RWPE2 (cell line): ENCODE data around the gene KHK.

Source experiments
- ATAC-seq: fragments of 200-7000 bp; cut with Tn5 transposase; 3 replicates; pipeline ENCODE4 v1.9.1; 2021; ENCODE audit warnings: low read depth
- DNase-seq: peaks from one replicate; pipeline ENCODE4 v3.0.0-alpha.2; 2020; ENCODE audit warnings: low spot score
- H3K27ac ChIP-seq: fragments of 450-650 bp; 2 replicates; pipeline ENCODE4 v1.5.1; 2017; ENCODE audit warnings: mild to moderate bottlenecking; ENCODE audit not compliant: poor library complexity, severe bottlenecking
- H3K27me3 ChIP-seq: fragments of 250-450 bp; sonication (Bioruptor Pico); 2 replicates; pipeline ENCODE4 v1.5.1; 2021; ENCODE audit warnings: mild to moderate bottlenecking, moderate library complexity; ENCODE audit not compliant: insufficient read depth, poor library complexity, severe bottlenecking
- H3K36me3 ChIP-seq: fragments of 250-450 bp; sonication (Bioruptor Pico); 2 replicates; pipeline ENCODE4 v1.5.1; 2020; ENCODE audit warnings: low read depth, mild to moderate bottlenecking, moderate library complexity
- H3K4me1 ChIP-seq: fragments of 250-450 bp; sonication (Bioruptor Pico); 2 replicates; pipeline ENCODE4 v1.5.1; 2021; ENCODE audit warnings: mild to moderate bottlenecking, moderate library complexity; ENCODE audit not compliant: insufficient read depth, poor library complexity, severe bottlenecking
- H3K4me3 ChIP-seq: fragments of 250-450 bp; sonication (Bioruptor Pico); 2 replicates; pipeline ENCODE4 v1.5.1; 2021; ENCODE audit warnings: mild to moderate bottlenecking, moderate library complexity; ENCODE audit not compliant: severe bottlenecking
- H3K9me3 ChIP-seq: fragments of 250-450 bp; sonication (Bioruptor Pico); 2 replicates; pipeline ENCODE4 v1.5.1; 2021; ENCODE audit warnings: mild to moderate bottlenecking, moderate library complexity; ENCODE audit not compliant: severe bottlenecking
- CTCF ChIP-seq: fragments of 450-650 bp; IDR thresholded peaks from one replicate; pipeline ENCODE4 v1.5.1; 2017; ENCODE audit warnings: mild to moderate bottlenecking, moderate library complexity; ENCODE audit not compliant: poor library complexity, severe bottlenecking

Gene KHK

GRCh38 chr2:27136751-27137150 lies 50.2 kb downstream of the KHK start:
- Histone ChIP-seq H3K27me3 (no peaks in the 10 kb centered on the region), H3K4me1 (peaks cover 6% of the 10 kb centered on the region), H3K27ac (no peak overlapping the region), H3K36me3 (peaks cover 17% of the 10 kb centered on the region), H3K9me3 (no peaks in the 10 kb centered on the region), H3K4me3 (no peak overlapping the region)
- DNase-seq (no peak), ATAC-seq (no peak)
- TF ChIP-seq CTCF, result no peak

DNA sequence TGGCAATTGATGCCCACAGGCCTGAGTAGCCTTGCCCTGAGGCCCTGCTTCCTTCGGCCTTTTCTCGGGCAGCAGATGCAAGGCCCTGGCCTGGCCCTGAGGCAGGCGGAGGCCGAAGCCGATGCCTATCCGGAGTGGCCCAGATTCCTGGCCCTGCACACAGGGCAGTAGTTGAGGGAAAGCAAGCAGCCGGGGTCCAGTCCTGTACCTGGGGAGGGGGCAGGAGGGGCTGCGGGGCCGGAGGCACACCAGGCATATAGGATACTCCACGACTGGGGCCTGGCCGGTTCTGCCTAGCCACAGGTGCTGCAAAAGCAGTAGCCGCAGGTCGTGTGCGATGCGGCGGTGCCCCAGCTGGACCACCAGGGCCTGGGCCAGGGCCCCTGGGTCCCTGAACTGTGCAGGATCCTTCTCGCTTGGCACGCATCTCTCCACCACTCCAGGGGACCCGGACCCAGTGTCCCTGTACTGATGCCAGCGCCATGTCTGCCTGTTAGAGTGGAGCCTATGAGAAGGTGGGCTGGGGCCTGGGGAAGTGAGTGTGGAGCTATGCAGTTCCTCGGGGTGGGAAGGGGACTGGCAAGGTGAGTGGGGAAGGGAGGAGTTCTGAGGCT lies 50.9 kb downstream of the KHK start:
- no peak for ATAC-seq
- H3K9me3 ChIP-seq, result no peaks in the 10 kb centered on the region
- H3K4me1 ChIP-seq, result peaks cover 6% of the 10 kb centered on the region
- no peak overlapping the region for H3K27ac ChIP-seq
- peaks cover 10% of the 10 kb centered on the region for H3K36me3 ChIP-seq
- no peaks in the 10 kb centered on the region for H3K27me3 ChIP-seq
- no peak for TF ChIP-seq CTCF
- no peak overlapping the region for H3K4me3 ChIP-seq
- DNase-seq, result no peak

- peaks cover 4% of the 10 kb centered on the region for H3K36me3 ChIP-seq
Observed at GRCh38 chr2:27138111-27138510, 51.5 kb downstream of the KHK start.

GRCh38 chr2:27139310-27139709 lies 52.7 kb downstream of the KHK start, which contains the start of gene PRR30:
Gene PRR30, minus strand, starts transcription at chr2:27139410. Its CDS starts 1,081 bp downstream, at chr2:27138329.
- Histone ChIP-seq H3K27ac (no peak within 1 kb of the TSS), H3K4me1 (no peaks in the 10 kb centered on the region), H3K9me3 (no peaks in the 10 kb centered on the region), H3K27me3 (no peaks in the 10 kb centered on the region), H3K4me3 (no peak within 1 kb of the TSS), H3K36me3 (no peaks in the 10 kb centered on the region)
- no peak for ATAC-seq
- DNase-seq, result no peak
- no peak for TF ChIP-seq CTCF

More at GRCh38 chr2:27138111-27138510, 51.5 kb downstream of the KHK start:
- no peak overlapping the region for H3K27ac ChIP-seq
- no peaks in the 10 kb centered on the region for H3K27me3 ChIP-seq
- DNase-seq (no peak), ATAC-seq (no peak)
- H3K4me3 ChIP-seq, result no peak overlapping the region
- TF ChIP-seq CTCF, result no peak
- H3K9me3 ChIP-seq, result no peaks in the 10 kb centered on the region
- H3K4me1 ChIP-seq, result peaks cover 5% of the 10 kb centered on the region

DNA sequence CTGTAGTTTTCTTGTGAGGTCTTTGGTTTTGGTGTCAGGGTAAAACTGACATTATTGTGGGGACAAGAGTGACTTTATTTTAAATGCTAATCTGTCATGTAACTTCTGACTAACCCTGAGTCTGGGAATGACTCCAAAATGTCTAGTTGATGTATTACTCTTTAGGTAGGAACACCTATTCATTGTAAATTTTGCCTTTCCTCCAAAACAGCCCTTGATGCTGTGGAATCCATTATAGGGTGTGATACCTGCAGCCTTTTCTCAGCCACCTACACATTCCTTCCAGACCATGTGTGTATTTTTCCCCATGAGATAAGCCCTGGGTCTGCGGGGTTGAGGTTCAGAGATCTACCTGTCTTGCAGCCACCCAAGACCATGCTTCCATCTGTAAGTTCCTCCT lies 56.7 kb downstream of the KHK start:
- no peak for TF ChIP-seq CTCF
- H3K36me3 ChIP-seq, result no peaks in the 10 kb centered on the region
- no peak for ATAC-seq
- no peaks in the 10 kb centered on the region for H3K9me3 ChIP-seq
- no peaks in the 10 kb centered on the region for H3K4me1 ChIP-seq
- no peak for DNase-seq
- H3K27ac ChIP-seq, result no peak overlapping the region
- no peak overlapping the region for H3K4me3 ChIP-seq
- no peaks in the 10 kb centered on the region for H3K27me3 ChIP-seq
